Vagina (tissue), 2 donors: ENCODE data around the gene OBSCN. TPM values are rescaled to one million over a fixed set of nuclear protein-coding genes. Genes with fewer than 3 reads are reported as not detected.

Experiments used
- DNase-seq, 2 donors: peaks; one replicate each; pipeline ENCODE4 v3.0.0-alpha.2; 2017; ENCODE audit errors: extremely low spot score in 2 of 2
- H3K27ac ChIP-seq: fragments of 200-600 bp; sonication (generic); one replicate; pipeline ENCODE4 v1.5.1; 2019
- H3K27me3 ChIP-seq: fragments of 200-600 bp; sonication (generic); one replicate; pipeline ENCODE4 v1.5.1; 2019
- H3K36me3 ChIP-seq, 2 donors: fragments of 200-600 bp; sonication (generic); one replicate each; pipeline ENCODE4 v1.5.1; 2017 to 2019
- H3K4me1 ChIP-seq: fragments of 200-600 bp; sonication (generic); one replicate; pipeline ENCODE4 v1.5.1; 2019
- H3K4me3 ChIP-seq, 2 donors: fragments of 200-600 bp; sonication (generic); 1 replicate in 1 of 2; 2 replicates in 1 of 2; pipeline ENCODE4 v1.5.1; 2016 to 2019
- H3K9me3 ChIP-seq: fragments of 200-600 bp; sonication (generic); one replicate; pipeline ENCODE4 v1.5.1; 2019
- POLR2A ChIP-seq, 2 donors: fragments of 450-650 bp; IDR thresholded peaks; one replicate each; pipeline ENCODE4 v1.6.1; 2017; ENCODE audit warnings: antibody characterized with exemption in 2 of 2, mild to moderate bottlenecking in 2 of 2, moderate library complexity in 2 of 2
- POLR2AphosphoS5 ChIP-seq, 2 donors: sonication (generic); formaldehyde crosslinking; IDR thresholded peaks; one replicate each; pipeline ENCODE4 v1.9.0; 2017; ENCODE audit warnings: antibody characterized with exemption in 2 of 2, mild to moderate bottlenecking in 2 of 2, low read depth in 1 of 2; ENCODE audit not compliant: insufficient read depth in 1 of 2
- intact Hi-C: fragments of 100-400 bp; cut with DNase I; formaldehyde crosslinking; loops from one replicate; pipeline ENCODE4 v1.15.1; 2023
- total RNA-seq: library from RNA; depleted of rRNA; stranded (reverse); fragments of >200 nt; gene quantifications from one replicate; pipeline ENCODE4 v1.2.3, GENCODE V29; 2016
- TF ChIP-seq, protein P1 (sequence below), 3 experiments: fragments of 450-650 bp in 2 of 3; fragments of 200-600 bp in 1 of 3; sonication (generic) in 1 of 3; IDR thresholded peaks; one replicate each; pipeline ENCODE4 v1.5.1; 2017 to 2019; ENCODE audit warnings: antibody characterized with exemption in 3 of 3, mild to moderate bottlenecking in 2 of 3, moderate library complexity in 2 of 3

OBSCN gene
- total RNA-seq, 1 donor from 2014 or later, result 35.8 TPM

DNA sequence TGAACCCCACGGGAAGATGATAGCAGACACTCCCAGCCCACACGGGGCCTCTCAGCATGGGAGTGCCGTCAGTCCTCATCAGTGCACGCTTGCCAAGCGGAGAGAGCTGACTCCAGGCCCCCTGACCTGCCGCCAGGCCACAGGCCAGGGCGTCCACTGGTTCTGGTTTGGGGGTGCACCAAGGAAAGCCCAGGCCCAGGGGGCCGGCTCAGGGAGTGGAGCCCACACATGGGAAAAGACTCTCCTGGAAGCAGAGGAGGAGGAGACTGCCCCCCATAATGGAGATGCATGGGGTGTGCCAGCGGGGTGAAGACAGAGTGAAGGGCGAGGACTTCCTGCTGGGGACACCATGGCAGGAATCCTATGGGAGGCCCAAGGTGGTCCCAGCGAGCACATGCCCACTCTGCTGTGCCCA lies 192.4 kb downstream of the OBSCN start:
- Histone ChIP-seq H3K9me3 (no peaks in the 10 kb centered on the region), H3K27ac (no peak overlapping the region), H3K36me3 (peaks cover 0 to 39% of the 10 kb centered on the region in 2 donors), H3K27me3 (no peaks in the 10 kb centered on the region), H3K4me1 (peaks cover 24% of the 10 kb centered on the region), H3K4me3 (no peak overlapping the region)
- intact Hi-C loops, result no loop called here
- TF ChIP-seq POLR2A (IDR thresholded peaks at IDR 0.05) (no peak), POLR2AphosphoS5 (IDR thresholded peaks at IDR 0.05; ENCODE audit: insufficient read depth in 1 of 2, low read depth in 1 of 2) (no peak)
- TF ChIP-seq, protein P1, sequence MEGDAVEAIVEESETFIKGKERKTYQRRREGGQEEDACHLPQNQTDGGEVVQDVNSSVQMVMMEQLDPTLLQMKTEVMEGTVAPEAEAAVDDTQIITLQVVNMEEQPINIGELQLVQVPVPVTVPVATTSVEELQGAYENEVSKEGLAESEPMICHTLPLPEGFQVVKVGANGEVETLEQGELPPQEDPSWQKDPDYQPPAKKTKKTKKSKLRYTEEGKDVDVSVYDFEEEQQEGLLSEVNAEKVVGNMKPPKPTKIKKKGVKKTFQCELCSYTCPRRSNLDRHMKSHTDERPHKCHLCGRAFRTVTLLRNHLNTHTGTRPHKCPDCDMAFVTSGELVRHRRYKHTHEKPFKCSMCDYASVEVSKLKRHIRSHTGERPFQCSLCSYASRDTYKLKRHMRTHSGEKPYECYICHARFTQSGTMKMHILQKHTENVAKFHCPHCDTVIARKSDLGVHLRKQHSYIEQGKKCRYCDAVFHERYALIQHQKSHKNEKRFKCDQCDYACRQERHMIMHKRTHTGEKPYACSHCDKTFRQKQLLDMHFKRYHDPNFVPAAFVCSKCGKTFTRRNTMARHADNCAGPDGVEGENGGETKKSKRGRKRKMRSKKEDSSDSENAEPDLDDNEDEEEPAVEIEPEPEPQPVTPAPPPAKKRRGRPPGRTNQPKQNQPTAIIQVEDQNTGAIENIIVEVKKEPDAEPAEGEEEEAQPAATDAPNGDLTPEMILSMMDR (IDR thresholded peaks at IDR 0.05), result no peak
- DNase-seq, result no peak

DNA sequence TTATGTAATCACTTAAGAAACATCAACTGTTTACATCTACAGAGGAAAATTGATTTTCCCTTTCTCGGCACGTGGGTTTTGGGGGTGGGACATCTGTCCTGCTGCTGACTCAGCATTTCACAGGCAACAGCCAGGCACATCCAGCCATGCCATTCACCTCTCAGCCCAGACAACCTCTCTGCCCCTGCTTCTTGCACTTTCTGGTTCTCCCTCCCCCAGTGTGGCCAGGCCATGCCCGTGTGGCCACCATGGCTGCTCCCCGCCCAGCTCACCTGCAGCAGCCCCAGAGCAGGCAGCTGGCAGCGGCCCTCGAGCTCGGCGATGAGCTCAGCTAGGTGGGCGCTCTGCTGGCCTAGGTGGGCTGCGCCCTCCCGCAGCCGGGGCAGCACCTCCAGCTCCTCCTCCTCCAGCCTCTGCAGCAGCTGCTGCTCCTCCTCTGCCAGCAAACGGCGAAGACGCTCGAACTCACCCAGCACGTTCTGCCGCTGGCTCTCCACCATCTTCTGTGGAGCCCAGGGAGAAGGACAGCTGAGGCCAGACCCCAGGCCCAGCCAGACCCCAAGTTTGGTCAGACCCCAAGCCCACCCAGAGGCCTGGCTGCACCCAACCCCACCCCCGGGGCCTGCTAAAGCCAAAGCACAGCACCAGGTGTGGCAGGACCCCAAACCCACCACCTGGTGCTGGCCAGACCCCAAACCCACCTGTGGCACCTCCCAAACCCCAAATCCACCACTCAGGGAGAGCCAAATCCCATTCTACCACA lies 193.0 kb downstream of the OBSCN start:
- intact Hi-C loops, result no loop called here
- DNase-seq, result no peak
- Histone ChIP-seq H3K27me3 (no peaks in the 10 kb centered on the region), H3K4me1 (peaks cover 31% of the 10 kb centered on the region), H3K4me3 (no peak overlapping the region), H3K27ac (no peak overlapping the region), H3K9me3 (no peaks in the 10 kb centered on the region), H3K36me3 (peaks cover 0 to 32% of the 10 kb centered on the region in 2 donors)
- TF ChIP-seq POLR2AphosphoS5 (IDR thresholded peaks at IDR 0.05; ENCODE audit: insufficient read depth in 1 of 2, low read depth in 1 of 2) (no peak), POLR2A (IDR thresholded peaks at IDR 0.05) (no peak)

DNA sequence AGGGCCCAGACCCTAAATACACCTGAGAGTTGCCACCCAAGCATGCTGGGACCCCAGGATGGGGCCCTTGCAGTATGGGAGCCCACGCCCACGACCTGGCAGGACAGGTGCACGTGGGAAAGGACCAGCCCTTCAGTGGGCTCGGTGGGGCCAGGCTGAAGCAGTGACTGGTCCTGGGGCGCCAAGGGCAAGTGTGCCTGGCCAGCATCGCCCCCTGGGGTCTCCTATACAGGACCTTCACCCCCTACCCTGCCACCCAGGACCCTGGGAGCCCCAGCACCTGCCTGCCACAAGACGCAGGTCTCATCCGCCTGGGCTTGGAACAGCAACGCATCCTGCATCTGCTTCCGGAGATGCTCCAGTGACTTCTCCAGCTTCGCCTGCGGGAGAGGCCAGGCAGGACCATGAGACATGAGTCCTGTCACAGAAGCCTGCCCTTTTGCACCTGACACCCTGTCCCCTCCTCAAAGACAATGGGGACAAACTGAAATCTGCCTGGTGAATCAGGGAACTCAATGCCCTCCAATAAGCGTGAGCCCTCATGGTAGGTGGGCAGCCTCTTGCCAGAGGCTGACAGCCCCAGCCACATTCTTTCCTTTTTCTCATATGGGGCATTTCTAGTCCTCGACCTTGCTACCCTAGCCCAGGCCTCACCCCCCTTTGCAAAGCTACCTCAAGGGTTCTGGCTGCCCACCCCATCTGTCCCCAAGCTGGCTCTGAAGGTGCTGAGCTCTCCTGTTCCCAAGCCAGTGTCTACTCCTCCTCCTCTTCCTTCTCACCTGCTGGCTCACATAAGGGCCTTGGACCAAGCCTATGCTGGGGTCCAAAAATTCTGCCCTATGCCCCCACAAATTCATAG lies 194.2 kb downstream of the OBSCN start:
- intact Hi-C loops, result no loop called here
- H3K36me3 ChIP-seq, result peaks cover 0 to 23% of the 10 kb centered on the region in 2 donors
- no peak for TF ChIP-seq POLR2AphosphoS5 (IDR thresholded peaks at IDR 0.05; ENCODE audit: insufficient read depth in 1 of 2, low read depth in 1 of 2)
- TF ChIP-seq, protein P1 (IDR thresholded peaks at IDR 0.05), result no peak
- no peak for TF ChIP-seq POLR2A (IDR thresholded peaks at IDR 0.05)
- no peaks in the 10 kb centered on the region for H3K27me3 ChIP-seq
- no peak for DNase-seq
- no peaks in the 10 kb centered on the region for H3K9me3 ChIP-seq
- peaks cover 32% of the 10 kb centered on the region for H3K4me1 ChIP-seq
- H3K4me3 ChIP-seq, result no peak overlapping the region
- H3K27ac ChIP-seq, result no peak overlapping the region

DNA sequence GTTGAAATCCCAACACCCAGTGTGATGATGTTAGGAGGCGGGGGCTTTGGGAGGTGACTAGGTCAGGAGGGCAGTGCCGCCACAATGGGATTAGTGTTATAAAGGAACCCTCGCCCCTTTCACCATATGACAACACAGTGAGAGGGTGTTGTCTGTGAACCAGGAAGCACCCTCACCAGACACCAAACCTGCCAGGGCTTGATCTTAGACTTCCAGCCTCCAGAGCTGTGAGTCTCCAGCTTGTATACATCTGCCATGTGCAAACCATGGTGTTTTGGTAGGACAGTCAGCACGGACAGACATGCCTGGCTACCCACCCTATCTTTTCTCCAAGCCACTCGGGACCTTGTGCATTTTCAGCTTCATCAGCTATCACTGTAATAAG lies 194.8 kb downstream of the OBSCN start:
- intact Hi-C loops, result no loop called here
- no peaks in the 10 kb centered on the region for H3K9me3 ChIP-seq
- peaks cover 0 to 21% of the 10 kb centered on the region in 2 donors for H3K36me3 ChIP-seq
- no peak overlapping the region for H3K27ac ChIP-seq
- no peaks in the 10 kb centered on the region for H3K27me3 ChIP-seq
- DNase-seq, result no peak
- TF ChIP-seq POLR2A (IDR thresholded peaks at IDR 0.05) (no peak), POLR2AphosphoS5 (IDR thresholded peaks at IDR 0.05; ENCODE audit: insufficient read depth in 1 of 2, low read depth in 1 of 2) (peak in 1 of 2 donors; percentile 14)
- TF ChIP-seq, protein P1 (IDR thresholded peaks at IDR 0.05), result no peak
- H3K4me1 ChIP-seq, result peaks cover 38% of the 10 kb centered on the region
- no peak overlapping the region for H3K4me3 ChIP-seq

DNA sequence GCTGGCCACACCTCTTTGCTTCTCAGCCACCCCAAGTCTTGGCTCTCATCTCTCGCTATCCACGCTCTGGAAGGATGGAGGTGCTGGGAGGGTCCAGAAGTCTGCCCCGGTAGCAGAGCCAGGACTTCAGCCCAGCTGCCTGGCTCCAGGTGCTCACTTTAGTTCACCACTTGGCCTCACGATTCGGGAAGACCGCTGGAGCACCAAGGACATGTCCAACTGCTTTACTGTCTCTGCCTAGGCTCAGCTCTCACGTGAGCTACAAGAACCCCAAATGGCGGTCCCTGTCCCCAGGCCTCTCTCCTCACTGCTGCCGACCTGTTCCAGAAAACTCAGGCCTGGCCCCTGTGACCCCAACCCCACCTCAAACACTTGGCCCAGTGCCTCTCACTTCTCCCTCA lies 195.4 kb downstream of the OBSCN start:
- H3K27ac ChIP-seq, result no peak overlapping the region
- H3K36me3 ChIP-seq, result peaks cover 0 to 21% of the 10 kb centered on the region in 2 donors

More for the DNA sequence above, 195.4 kb downstream of the OBSCN start:
- Histone ChIP-seq H3K4me3 (no peak overlapping the region), H3K27me3 (no peaks in the 10 kb centered on the region), H3K4me1 (peaks cover 44% of the 10 kb centered on the region), H3K9me3 (no peaks in the 10 kb centered on the region)
- TF ChIP-seq, protein P1 (IDR thresholded peaks at IDR 0.05), result no peak
- TF ChIP-seq POLR2A (IDR thresholded peaks at IDR 0.05) (no peak), POLR2AphosphoS5 (IDR thresholded peaks at IDR 0.05; ENCODE audit: insufficient read depth in 1 of 2, low read depth in 1 of 2) (no peak)
- intact Hi-C loops, result no loop called here
- DNase-seq, result no peak
